Smooth muscle cell (in vitro differentiated cells): ENCODE results near the gene NOD2. TPM values are rescaled to one million over a fixed set of nuclear protein-coding genes. Genes with fewer than 3 reads are reported as not detected.

Source experiments
- DNase-seq: peaks from one replicate; lab custom pipeline; 2025; ENCODE audit not compliant: unreplicated experiment; lab: John Stamatoyannopoulos, UW
- H2AFZ ChIP-seq: fragments of 200-600 bp; sonication (generic); 2 replicates; pipeline ENCODE4 v1.6.0; 2016; ENCODE audit warnings: antibody characterized with exemption, low read depth, mild to moderate bottlenecking
- H3F3A ChIP-seq: fragments of 200-600 bp; sonication (generic); 2 replicates; pipeline ENCODE4 v1.6.0; 2017; ENCODE audit warnings: antibody characterized with exemption, low read depth
- H3K27ac ChIP-seq: fragments of 200-600 bp; sonication (generic); 2 replicates; pipeline ENCODE4 v1.5.1; 2016; ENCODE audit warnings: low read depth, mild to moderate bottlenecking
- H3K27me3 ChIP-seq: fragments of 200-600 bp; sonication (generic); 2 replicates; pipeline ENCODE4 v1.6.1; 2016; ENCODE audit warnings: low read depth, mild to moderate bottlenecking
- H3K36me3 ChIP-seq: fragments of 200-600 bp; sonication (generic); 2 replicates; pipeline ENCODE4 v1.5.1; 2016; ENCODE audit warnings: low read depth
- H3K4me1 ChIP-seq: fragments of 200-600 bp; sonication (generic); 2 replicates; pipeline ENCODE4 v1.5.1; 2016; ENCODE audit warnings: low read depth
- H3K4me2 ChIP-seq: fragments of 200-600 bp; sonication (generic); 2 replicates; pipeline ENCODE4 v1.6.0; 2016; ENCODE audit warnings: mild to moderate bottlenecking
- H3K4me3 ChIP-seq: fragments of 200-600 bp; sonication (generic); 2 replicates; pipeline ENCODE4 v1.5.1; 2016; ENCODE audit warnings: mild to moderate bottlenecking
- H3K79me2 ChIP-seq: fragments of 200-600 bp; sonication (generic); 2 replicates; pipeline ENCODE4 v1.6.0; 2016; ENCODE audit warnings: low read depth, mild to moderate bottlenecking
- H3K9ac ChIP-seq: fragments of 200-600 bp; sonication (generic); 2 replicates; pipeline ENCODE4 v1.6.0; 2016; ENCODE audit warnings: low read depth
- H3K9me3 ChIP-seq: fragments of 200-600 bp; sonication (generic); replicated peaks from 2 replicates; pipeline ENCODE4 v1.5.1; 2016; ENCODE audit warnings: low read depth
- H4K20me1 ChIP-seq: fragments of 200-600 bp; sonication (generic); 2 replicates; pipeline ENCODE4 v1.6.0; 2016; ENCODE audit warnings: low read depth
- CTCF ChIP-seq: fragments of 200-600 bp; sonication (generic); IDR thresholded peaks from 2 replicates; pipeline ENCODE4 v1.5.1; 2017; ENCODE audit warnings: borderline replicate concordance, mild to moderate bottlenecking, antibody characterized with exemption; ENCODE audit not compliant: insufficient read depth, poor library complexity, severe bottlenecking
- WGBS: methylation state at CpG from one replicate; pipeline ENCODE4 v1.1.7; 2016; ENCODE audit warnings: low lambda C conversion rate; 5-methylcytosine and 5-hydroxymethylcytosine counted together
- polyA plus RNA-seq: library from polyadenylated mRNA; unstranded; fragments of >200 nt; fragmentation: Nextera tagmentation; extraction: Ambion mirVana; gene quantifications from 2 replicates; pipeline ENCODE4 v1.2.1, GENCODE V29; 2016
- total RNA-seq: library from RNA; depleted of rRNA; stranded (reverse); fragments of >200 nt; gene quantifications from 2 replicates; pipeline ENCODE4 v1.2.3, GENCODE V29; 2014

Gene NOD2
- total and polyA plus RNA-seq, 2 experiments from 2014 or later, result 0.90 TPM; not detected in 1

- Histone ChIP-seq H3K4me1 (no peaks in the 10 kb centered on the region), H3K4me3 (no peak within 1 kb of the TSS), H3K36me3 (no peaks in the 10 kb centered on the region), H3F3A (no peaks in the 10 kb centered on the region), H3K9me3 (no peaks in the 10 kb centered on the region), H3K4me2 (no peak within 1 kb of the TSS), H3K79me2 (no peaks in the 10 kb centered on the region), H3K27ac (no peak within 1 kb of the TSS), H3K27me3 (no peaks in the 10 kb centered on the region), H3K9ac (no peak within 1 kb of the TSS), H4K20me1 (no peaks in the 10 kb centered on the region), H2AFZ (no peak within 1 kb of the TSS)
- no peak for TF ChIP-seq CTCF
- no peak for DNase-seq
- WGBS, result 83% methylated on average over 16 of the region's 16 CpGs
Observed at GRCh38 chr16:50681021-50681885, 12.2 kb upstream of the NOD2 start, which contains the start of gene SNX20. Gene SNX20 (minus strand): TSS chr16:50681312. CDS start chr16:50677526, 3,786 bp downstream.

DNA sequence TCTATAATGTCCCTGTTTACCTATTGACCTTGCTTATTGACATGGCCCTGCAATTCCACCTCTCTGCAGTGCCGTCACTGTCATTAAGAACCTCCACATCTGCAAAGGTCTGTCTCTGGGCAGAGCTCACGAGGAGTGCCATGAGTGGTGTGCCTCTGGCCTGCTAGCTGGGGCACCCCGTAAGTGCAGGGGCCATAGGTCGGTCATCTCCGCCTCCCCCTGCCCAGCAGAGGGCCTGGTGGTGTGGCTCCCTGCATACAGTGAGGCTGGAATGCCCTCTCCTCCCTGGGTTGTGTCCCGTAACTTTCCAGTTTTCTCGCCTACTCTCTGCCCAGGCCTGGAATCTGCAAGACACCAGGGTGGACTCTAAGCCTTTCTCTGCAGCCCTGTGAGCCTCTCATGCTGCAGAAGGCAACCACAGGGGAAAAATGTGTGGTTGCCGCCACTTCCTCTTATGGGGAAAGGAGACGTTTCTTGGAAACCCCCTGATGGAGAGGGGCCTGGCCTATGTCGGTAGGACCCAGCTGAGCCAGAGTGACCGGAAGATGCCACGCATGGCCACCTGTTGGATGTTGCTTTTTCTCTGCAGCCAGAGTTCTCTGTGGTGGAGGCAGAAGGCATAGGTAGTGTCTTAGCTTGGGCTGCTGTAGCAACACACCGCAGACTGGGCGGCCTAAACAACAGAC, 9.6 kb upstream of the NOD2 start:
- no peak overlapping the region for H3K27ac ChIP-seq
- no peaks in the 10 kb centered on the region for H3K27me3 ChIP-seq
- no peak overlapping the region for H3K4me3 ChIP-seq
- no peak overlapping the region for H3K9ac ChIP-seq
- DNase-seq, result no peak
- no peaks in the 10 kb centered on the region for H3K4me1 ChIP-seq
- H4K20me1 ChIP-seq, result no peaks in the 10 kb centered on the region
- 82% methylated on average over 14 of the region's 14 CpGs for WGBS
- no peak for TF ChIP-seq CTCF
- no peaks in the 10 kb centered on the region for H3F3A ChIP-seq
- H2AFZ ChIP-seq, result no peak overlapping the region
- no peak overlapping the region for H3K4me2 ChIP-seq
- no peaks in the 10 kb centered on the region for H3K36me3 ChIP-seq
- H3K9me3 ChIP-seq, result no peaks in the 10 kb centered on the region
- H3K79me2 ChIP-seq, result no peaks in the 10 kb centered on the region

GRCh38 chr16:50684823-50685461, 8.5 kb upstream of the NOD2 start:
- Histone ChIP-seq H3K4me3 (no peak overlapping the region), H3K9me3 (no peaks in the 10 kb centered on the region), H3K27me3 (no peaks in the 10 kb centered on the region), H3K4me2 (no peak overlapping the region), H3K36me3 (no peaks in the 10 kb centered on the region), H2AFZ (no peak overlapping the region), H3F3A (no peaks in the 10 kb centered on the region), H3K4me1 (no peaks in the 10 kb centered on the region), H3K79me2 (no peaks in the 10 kb centered on the region), H4K20me1 (no peaks in the 10 kb centered on the region), H3K9ac (no peak overlapping the region), H3K27ac (no peak overlapping the region)
- 96% methylated on average over 11 of the region's 11 CpGs for WGBS
- DNase-seq, result no peak
- TF ChIP-seq CTCF, result no peak
